ENCODE measurements around the gene PCLO. TPM values are rescaled to one million over a fixed set of nuclear protein-coding genes. Genes with fewer than 3 reads are reported as not detected.
"Not testable (repeated sequence)": the region's sequence is repeated elsewhere in the genome, so short reads cannot be mapped to it uniquely, and the experiment has no call there.

The PCLO gene
- total RNA-seq, 3 donors from 2014 or later = 5.5 to 16.5 (median 7.1) TPM

- H3K36me3 ChIP-seq (ENCODE audit: low read depth) = no peaks in the 10 kb centered on the region
- no peak overlapping the region for H3K4me3 ChIP-seq
- DNase-seq (no peak), ATAC-seq (no peak)
- H3K4me1 ChIP-seq (ENCODE audit: low read depth) = no peaks in the 10 kb centered on the region
- no peaks in the 10 kb centered on the region for H3K9me3 ChIP-seq
- intact Hi-C loops (cut with DNase I, micrococcal nuclease) = no loop called here
- TF ChIP-seq CTCF (IDR thresholded peaks at IDR 0.05) = no peak
Measured at GRCh38 chr7:83038787-83039186, 123.9 kb downstream of the PCLO start.

- ATAC-seq (no peak), DNase-seq (no peak)
- Histone ChIP-seq H3K9me3 (no peaks in the 10 kb centered on the region), H3K36me3 (ENCODE audit: low read depth) (no peaks in the 10 kb centered on the region), H3K4me1 (ENCODE audit: low read depth) (no peaks in the 10 kb centered on the region), H3K4me3 (no peak overlapping the region)
- intact Hi-C loops (cut with DNase I, micrococcal nuclease) = no loop called here
- TF ChIP-seq CTCF (IDR thresholded peaks at IDR 0.05) = no peak
Measured at GRCh38 chr7:83036721-83037380, 125.8 kb downstream of the PCLO start.

- TF ChIP-seq CTCF (IDR thresholded peaks at IDR 0.05) = no peak
- H3K36me3 ChIP-seq (ENCODE audit: low read depth) = no peaks in the 10 kb centered on the region
- H3K4me1 ChIP-seq (ENCODE audit: low read depth) = no peaks in the 10 kb centered on the region
- H3K9me3 ChIP-seq = no peaks in the 10 kb centered on the region
- H3K4me3 ChIP-seq = no peak overlapping the region
- no peak for DNase-seq
- intact Hi-C loops (cut with DNase I, micrococcal nuclease) = no loop called here
- ATAC-seq = no peak
Measured at GRCh38 chr7:83036130-83036529, 126.6 kb downstream of the PCLO start.

- ATAC-seq = no peak
- Histone ChIP-seq H3K4me3 (no peak overlapping the region), H3K4me1 (ENCODE audit: low read depth) (no peaks in the 10 kb centered on the region), H3K9me3 (no peaks in the 10 kb centered on the region), H3K36me3 (ENCODE audit: low read depth) (no peaks in the 10 kb centered on the region)
- no peak for DNase-seq
- TF ChIP-seq CTCF (IDR thresholded peaks at IDR 0.05) = no peak
- intact Hi-C loops (cut with DNase I, micrococcal nuclease) = no loop called here
Measured at GRCh38 chr7:83032195-83032594, 130.5 kb downstream of the PCLO start.

- intact Hi-C loops (cut with DNase I, micrococcal nuclease); H3K36me3 ChIP-seq (ENCODE audit: low read depth); DNase-seq; ATAC-seq; H3K4me1 ChIP-seq (ENCODE audit: low read depth); H3K4me3 ChIP-seq: not testable (repeated sequence)
- H3K9me3 ChIP-seq = peaks cover 18% of the 10 kb centered on the region
Measured at GRCh38 chr7:83023817-83024665, 138.6 kb downstream of the PCLO start.

GRCh38 chr7:83021032-83021431 lies 141.7 kb downstream of the PCLO start:
- DNase-seq (no peak), ATAC-seq (no peak)
- Histone ChIP-seq H3K4me3 (no peak overlapping the region), H3K36me3 (ENCODE audit: low read depth) (no peaks in the 10 kb centered on the region), H3K4me1 (ENCODE audit: low read depth) (no peaks in the 10 kb centered on the region), H3K9me3 (peaks cover 18% of the 10 kb centered on the region)
- intact Hi-C loops (cut with DNase I, micrococcal nuclease) = no loop called here
- no peak for TF ChIP-seq CTCF (IDR thresholded peaks at IDR 0.05)
